Measurements from ENCODE around the gene BEND6.

Gene BEND6

DNA sequence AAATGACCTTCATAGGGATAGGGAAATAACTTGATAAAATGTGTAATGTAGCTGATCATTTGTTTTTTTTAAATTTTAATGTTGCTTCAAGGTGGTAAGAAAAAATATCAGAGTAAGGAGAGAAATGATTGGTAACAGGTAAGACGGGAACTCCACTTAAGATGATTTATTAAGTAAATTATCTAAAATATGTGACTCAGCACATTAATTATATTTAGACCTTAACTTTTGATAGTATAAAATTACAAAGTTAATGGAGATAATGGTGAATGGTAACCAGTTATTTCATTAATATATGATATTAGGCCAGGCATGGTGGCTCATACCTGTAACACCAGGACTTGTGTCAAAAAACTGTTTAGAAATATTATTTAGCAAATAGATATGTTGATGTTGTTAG lies 10.2 kb downstream of the BEND6 start:
- TF ChIP-seq CTCF (IDR thresholded peaks at IDR 0.05), result no peak
- Mint-ChIP-seq H3K9me3 (no peaks in the 10 kb centered on the region), H3K4me1 (no peaks in the 10 kb centered on the region), H3K36me3 (ENCODE audit: low read depth) (no peaks in the 10 kb centered on the region), H3K27me3 (ENCODE audit: low read depth, poor library complexity) (no peaks in the 10 kb centered on the region), H3K27ac (no peak overlapping the region), H3K4me3 (no peak overlapping the region)
- no peak for DNase-seq

GRCh38 chr6:56970849-56971248 lies 15.9 kb downstream of the BEND6 start:
- no peak for TF ChIP-seq CTCF (IDR thresholded peaks at IDR 0.05)
- Mint-ChIP-seq H3K27ac (no peak overlapping the region), H3K36me3 (ENCODE audit: low read depth) (no peaks in the 10 kb centered on the region), H3K9me3 (peaks cover 7% of the 10 kb centered on the region), H3K4me1 (no peaks in the 10 kb centered on the region), H3K27me3 (ENCODE audit: low read depth, poor library complexity) (no peaks in the 10 kb centered on the region), H3K4me3 (no peak overlapping the region)
- no peak for DNase-seq

DNA sequence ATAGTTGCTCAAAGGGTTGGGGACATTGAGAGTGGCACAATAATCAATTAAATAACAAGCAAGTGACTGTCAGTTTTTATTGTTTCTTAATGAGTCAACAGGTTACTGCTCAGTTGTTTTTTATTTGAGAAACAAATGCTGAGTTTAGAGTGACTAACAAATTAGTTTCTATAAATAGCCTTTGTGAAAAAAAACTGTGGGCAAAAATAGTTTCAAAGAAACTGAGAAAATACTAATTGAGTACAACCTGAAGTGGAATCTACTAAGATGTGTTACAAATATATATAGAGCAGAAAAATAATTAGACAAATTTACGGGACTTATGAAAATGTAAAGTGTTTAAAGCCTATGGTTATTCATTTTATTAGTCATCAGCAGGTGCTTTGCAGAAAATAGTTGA lies 22.3 kb downstream of the BEND6 start:
- H3K27me3 Mint-ChIP-seq (ENCODE audit: low read depth, poor library complexity), result no peaks in the 10 kb centered on the region
- no peak for DNase-seq
- peaks cover 5% of the 10 kb centered on the region for H3K36me3 Mint-ChIP-seq (ENCODE audit: low read depth)
- no peak for TF ChIP-seq CTCF (IDR thresholded peaks at IDR 0.05)
- no peak overlapping the region for H3K27ac Mint-ChIP-seq
- peaks cover 34% of the 10 kb centered on the region for H3K9me3 Mint-ChIP-seq
- H3K4me1 Mint-ChIP-seq, result no peaks in the 10 kb centered on the region
- H3K4me3 Mint-ChIP-seq, result no peak overlapping the region

- no peak overlapping the region for H3K27ac Mint-ChIP-seq
- no peaks in the 10 kb centered on the region for H3K27me3 Mint-ChIP-seq (ENCODE audit: low read depth, poor library complexity)
- peaks cover 34% of the 10 kb centered on the region for H3K9me3 Mint-ChIP-seq
- no peak for TF ChIP-seq CTCF (IDR thresholded peaks at IDR 0.05)
- H3K36me3 Mint-ChIP-seq (ENCODE audit: low read depth), result peaks cover 5% of the 10 kb centered on the region
- no peak for DNase-seq
- H3K4me1 Mint-ChIP-seq, result no peaks in the 10 kb centered on the region
- no peak overlapping the region for H3K4me3 Mint-ChIP-seq
Observed at GRCh38 chr6:56978530-56978929, 23.6 kb downstream of the BEND6 start.

- Mint-ChIP-seq H3K36me3 (ENCODE audit: low read depth) (no peaks in the 10 kb centered on the region), H3K9me3 (no peaks in the 10 kb centered on the region), H3K4me1 (peaks cover 4% of the 10 kb centered on the region), H3K27me3 (ENCODE audit: low read depth, poor library complexity) (peaks cover 3% of the 10 kb centered on the region), H3K4me3 (no peak overlapping the region), H3K27ac (no peak overlapping the region)
- no peak for DNase-seq
- no peak for TF ChIP-seq CTCF (IDR thresholded peaks at IDR 0.05)
Observed at GRCh38 chr6:56984361-56984760, 29.5 kb downstream of the BEND6 start.

DNA sequence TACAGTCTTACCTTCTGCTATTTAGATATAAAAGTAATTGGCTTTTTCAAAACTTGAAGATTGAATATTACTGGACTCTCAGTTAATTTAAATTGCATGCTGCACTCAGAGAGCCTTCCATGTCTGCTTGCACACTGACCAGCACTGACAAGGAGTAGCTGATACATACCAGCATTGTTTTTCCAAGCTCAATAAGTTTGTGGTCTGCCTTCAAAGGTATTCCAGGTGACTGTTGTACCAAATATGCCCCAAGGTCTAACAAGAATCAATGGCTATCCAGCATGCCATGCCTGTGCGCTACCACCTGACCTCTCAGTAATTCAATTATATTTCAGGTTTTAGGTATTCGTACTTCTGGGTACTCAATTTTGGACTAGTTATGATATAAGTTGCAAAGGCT lies 30.0 kb downstream of the BEND6 start:
- H3K27me3 Mint-ChIP-seq (ENCODE audit: low read depth, poor library complexity), result peaks cover 3% of the 10 kb centered on the region
- H3K4me3 Mint-ChIP-seq, result no peak overlapping the region
- H3K36me3 Mint-ChIP-seq (ENCODE audit: low read depth), result no peaks in the 10 kb centered on the region
- no peak overlapping the region for H3K27ac Mint-ChIP-seq
- no peak for DNase-seq
- H3K4me1 Mint-ChIP-seq, result peaks cover 4% of the 10 kb centered on the region
- no peak for TF ChIP-seq CTCF (IDR thresholded peaks at IDR 0.05)
- H3K9me3 Mint-ChIP-seq, result no peaks in the 10 kb centered on the region

Data from nephron progenitor cell (in vitro differentiated cells).